SU-DHL-6 (cell line): ENCODE data around the gene CD209.
"Not testable (repeated sequence)": the region's sequence is repeated elsewhere in the genome, so short reads cannot be mapped to it uniquely, and the experiment has no call there.

Source experiments
- EZH2phosphoT487 ChIP-seq: fragments of 200-600 bp; sonication (generic), shearing (Covaris generic); conservative IDR thresholded peaks from 2 replicates; pipeline ENCODE4 v1.6.1; 2018; ENCODE audit warnings: mild to moderate bottlenecking, antibody characterized with exemption, low read length, moderate library complexity, mixed read lengths
- TF ChIP-seq, protein P1 (sequence below): fragments of 200-600 bp; sonication (generic); IDR thresholded peaks from one replicate; pipeline ENCODE4 v1.5.1; 2017; ENCODE audit warnings: antibody characterized with exemption, mild to moderate bottlenecking, low read length, moderate library complexity; ENCODE audit not compliant: insufficient read depth, poor library complexity, severe bottlenecking

DNA sequence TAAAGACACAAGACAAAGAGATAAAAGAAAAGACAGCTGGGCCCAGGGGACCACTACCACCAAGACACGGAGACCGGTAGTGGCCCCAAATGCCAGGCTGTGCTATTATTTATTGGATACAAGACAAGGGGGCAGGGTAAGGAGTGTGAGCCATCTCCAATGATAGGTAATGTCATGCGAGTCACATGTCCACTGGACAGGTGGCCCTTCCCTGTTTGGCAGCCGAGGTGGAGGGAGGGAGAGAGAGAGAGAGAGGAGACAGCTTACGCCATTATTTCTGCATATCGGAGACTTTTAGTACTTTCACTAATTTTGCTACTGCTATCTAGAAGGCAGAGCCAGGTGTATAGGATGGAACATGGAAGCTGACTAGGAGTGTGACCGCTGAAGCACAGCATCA lies 45.4 kb upstream of the CD209 start:
- TF ChIP-seq, protein P1, sequence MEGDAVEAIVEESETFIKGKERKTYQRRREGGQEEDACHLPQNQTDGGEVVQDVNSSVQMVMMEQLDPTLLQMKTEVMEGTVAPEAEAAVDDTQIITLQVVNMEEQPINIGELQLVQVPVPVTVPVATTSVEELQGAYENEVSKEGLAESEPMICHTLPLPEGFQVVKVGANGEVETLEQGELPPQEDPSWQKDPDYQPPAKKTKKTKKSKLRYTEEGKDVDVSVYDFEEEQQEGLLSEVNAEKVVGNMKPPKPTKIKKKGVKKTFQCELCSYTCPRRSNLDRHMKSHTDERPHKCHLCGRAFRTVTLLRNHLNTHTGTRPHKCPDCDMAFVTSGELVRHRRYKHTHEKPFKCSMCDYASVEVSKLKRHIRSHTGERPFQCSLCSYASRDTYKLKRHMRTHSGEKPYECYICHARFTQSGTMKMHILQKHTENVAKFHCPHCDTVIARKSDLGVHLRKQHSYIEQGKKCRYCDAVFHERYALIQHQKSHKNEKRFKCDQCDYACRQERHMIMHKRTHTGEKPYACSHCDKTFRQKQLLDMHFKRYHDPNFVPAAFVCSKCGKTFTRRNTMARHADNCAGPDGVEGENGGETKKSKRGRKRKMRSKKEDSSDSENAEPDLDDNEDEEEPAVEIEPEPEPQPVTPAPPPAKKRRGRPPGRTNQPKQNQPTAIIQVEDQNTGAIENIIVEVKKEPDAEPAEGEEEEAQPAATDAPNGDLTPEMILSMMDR, result not testable (repeated sequence)
- TF ChIP-seq EZH2phosphoT487, result not testable (repeated sequence)
